CD4-positive, alpha-beta T cell treated with Interleukin-17A for 4 hours (primary cell): ENCODE data around the gene TRAF3IP1.
A peak's percentile ranks its signal among the peaks of the same experiment; 100 is the strongest.
"Not testable (repeated sequence)": the region's sequence is repeated elsewhere in the genome, so short reads cannot be mapped to it uniquely, and the experiment has no call there.

Source experiments
- DNase-seq: peaks from one replicate; pipeline ENCODE4 v3.0.0-alpha.2; 2020; ENCODE audit warnings: mixed read lengths

The TRAF3IP1 gene

DNA sequence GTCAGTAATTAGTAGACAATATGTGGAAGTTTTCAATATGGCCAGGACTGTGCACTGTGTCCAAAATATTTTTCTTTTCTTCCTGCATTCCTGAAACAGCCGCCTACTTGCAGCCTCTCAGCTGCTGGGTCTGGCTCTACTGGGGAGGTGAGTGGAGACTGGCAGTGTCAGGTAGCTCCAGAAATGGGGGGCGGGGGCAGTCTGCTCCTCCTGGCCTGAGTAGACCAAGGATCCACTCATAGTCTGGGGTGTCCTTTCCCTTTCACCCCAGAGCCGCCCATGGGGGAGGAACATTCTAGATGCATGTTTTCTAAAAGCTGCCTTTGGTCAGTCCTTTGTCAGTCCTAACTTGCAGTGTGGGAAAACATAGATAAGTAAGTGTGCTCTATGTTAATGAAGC lies 23.7 kb downstream of the TRAF3IP1 start:
- no peak for DNase-seq

- no peak for DNase-seq
Measured at GRCh38 chr2:238344517-238344916, 24.2 kb downstream of the TRAF3IP1 start.

GRCh38 chr2:238345297-238345968 lies 25.1 kb downstream of the TRAF3IP1 start:
- DNase-seq, result no peak

DNA sequence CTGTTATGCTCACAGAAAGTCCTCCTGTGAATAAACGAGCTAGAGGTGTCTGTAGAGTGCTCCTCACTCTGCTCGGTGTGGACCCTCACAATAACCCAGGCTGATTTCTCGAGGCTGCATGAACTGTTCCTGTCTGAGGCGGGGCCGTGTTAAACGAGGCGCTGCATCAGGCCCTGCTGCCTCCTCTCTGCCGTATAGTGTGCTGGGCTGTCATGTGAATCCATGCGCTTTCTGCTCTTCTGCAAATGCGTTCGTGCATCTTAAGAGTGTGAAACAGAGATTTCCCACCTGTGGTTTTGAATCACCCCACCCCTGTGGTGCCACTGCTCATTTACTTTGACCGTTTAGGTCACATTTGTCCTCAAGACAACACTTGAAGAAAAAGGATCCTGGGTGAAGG lies 26.2 kb downstream of the TRAF3IP1 start:
- DNase-seq, result no peak

DNA sequence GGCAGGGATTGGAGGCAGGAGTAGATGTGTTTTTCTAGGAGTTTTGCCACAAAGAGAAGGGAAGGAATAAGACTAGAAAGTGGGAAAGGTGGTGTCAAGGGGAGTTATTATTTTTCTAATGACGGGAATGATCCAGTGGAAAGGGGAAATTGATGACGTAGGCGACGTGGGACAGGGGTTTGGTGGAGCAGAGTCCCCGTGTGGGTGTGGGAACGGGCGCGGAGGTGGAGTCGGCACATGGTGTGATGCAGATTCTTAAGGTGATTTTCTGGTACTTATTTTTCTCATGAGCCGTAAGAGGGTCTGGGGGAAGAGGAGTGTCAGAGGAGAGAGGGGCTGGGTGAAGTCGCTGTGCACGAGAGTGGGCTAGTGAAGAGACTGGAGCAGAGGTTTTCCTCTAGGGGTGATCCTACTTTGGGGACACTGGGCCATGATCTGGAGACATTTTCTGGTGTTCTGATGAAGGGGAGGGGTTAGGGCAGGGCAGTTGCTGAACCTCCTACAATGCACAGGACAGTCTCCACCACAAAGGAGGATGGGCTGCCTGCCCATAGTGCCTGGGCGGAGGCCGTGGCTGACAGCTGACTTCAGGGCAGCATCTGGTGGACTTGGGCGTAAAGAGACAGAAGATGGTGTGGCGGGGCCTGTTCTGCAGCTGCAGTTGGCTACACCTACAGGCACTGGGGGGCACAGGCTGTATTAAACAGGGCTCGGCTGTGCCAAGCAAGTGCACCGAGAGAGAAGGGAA lies 30.0 kb downstream of the TRAF3IP1 start:
- no peak for DNase-seq

GRCh38 chr2:238351315-238351714 lies 31.0 kb downstream of the TRAF3IP1 start:
- DNase-seq, result no peak

- DNase-seq, result no peak
Measured at GRCh38 chr2:238352361-238352760, 32.0 kb downstream of the TRAF3IP1 start.

DNA sequence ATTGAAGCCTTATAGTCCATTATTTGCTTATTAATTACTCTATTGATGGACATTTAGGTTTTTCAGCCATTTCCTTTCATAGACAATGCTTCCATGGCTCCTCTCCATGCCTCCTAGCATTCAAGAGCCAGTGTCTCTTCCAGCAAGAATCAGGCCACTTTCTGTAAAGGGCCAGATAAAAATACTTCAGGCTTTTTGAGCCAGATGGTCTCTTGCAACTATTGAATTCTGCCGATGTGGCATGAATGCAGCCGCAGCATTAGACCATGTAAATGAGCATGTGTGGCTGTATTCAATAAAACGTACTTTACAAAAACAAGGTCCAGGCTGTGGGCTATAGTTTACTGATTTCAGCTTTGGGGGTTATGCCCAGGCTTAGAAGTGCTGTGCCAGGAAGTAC lies 38.5 kb downstream of the TRAF3IP1 start:
- DNase-seq, result no peak

GRCh38 chr2:238359403-238359802 lies 39.1 kb downstream of the TRAF3IP1 start:
- no peak for DNase-seq

DNA sequence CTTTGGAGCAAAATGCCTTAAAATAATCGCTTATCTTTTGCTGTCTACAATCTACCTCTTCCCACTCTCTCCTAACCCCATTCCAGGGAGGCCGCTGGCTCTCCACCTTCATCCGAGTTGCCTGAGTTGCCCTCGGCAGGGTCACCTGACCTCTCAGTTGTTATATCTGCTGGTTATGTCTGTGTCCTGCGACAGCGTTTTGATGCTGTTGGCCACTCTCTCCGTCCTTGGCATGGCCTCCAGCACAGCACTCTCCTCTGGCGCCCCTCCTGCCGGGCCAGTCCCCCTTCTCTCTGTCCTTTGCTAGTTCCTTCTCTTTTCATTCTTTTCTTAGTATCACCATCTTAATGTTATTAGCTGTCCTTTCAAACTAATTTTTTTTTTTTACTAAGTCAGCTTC lies 41.6 kb downstream of the TRAF3IP1 start:
- DNase-seq, result no peak

DNA sequence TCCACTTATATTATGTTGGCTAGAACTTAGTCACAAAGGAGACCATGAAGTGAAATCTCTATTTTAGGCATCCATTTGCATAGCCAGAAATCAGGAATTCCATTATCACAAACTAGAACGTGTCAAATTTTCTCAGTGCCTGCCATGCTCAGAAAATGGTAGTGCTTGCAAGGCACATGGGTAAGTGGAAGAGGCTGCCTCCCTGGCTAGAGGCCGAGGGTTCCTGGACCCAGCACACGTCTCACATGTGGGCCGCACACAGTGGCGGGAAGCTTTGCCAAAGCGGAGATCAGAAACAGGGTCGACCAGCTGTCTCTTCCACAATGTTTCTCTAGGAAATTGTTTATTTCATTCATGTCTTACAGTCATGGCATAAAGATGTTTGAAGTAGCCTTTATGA lies 42.3 kb downstream of the TRAF3IP1 start:
- no peak for DNase-seq

GRCh38 chr2:238369591-238370040 lies 49.3 kb downstream of the TRAF3IP1 start:
- DNase-seq, result no peak

- no peak for DNase-seq
Measured at GRCh38 chr2:238370094-238370822, 49.9 kb downstream of the TRAF3IP1 start.

DNA sequence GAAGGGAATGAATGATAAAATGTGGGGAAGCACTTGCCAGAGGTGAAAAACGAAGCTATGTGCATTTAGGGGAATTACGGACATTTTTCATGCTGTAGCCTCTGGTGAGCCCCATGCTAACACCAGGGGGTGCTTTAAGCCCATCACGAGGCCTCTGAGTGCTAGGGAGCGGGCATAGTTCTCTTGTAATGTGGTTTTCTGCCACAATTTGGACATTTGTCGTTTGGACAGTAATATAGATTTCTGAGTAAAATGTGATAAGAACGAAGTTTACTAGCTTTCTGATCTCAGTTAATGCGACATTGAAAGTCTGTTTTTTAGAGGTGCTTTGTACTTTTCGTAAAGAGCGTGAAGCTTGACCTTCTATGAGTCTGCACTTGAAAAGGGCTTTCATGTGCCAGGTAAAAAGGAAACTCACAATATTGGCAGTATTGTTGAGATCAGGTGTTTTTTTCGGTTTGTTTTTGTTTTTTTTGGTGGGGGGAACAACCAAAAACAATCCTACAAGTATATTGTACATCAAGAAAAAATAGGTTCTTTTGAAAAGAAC lies 50.6 kb downstream of the TRAF3IP1 start:
- peak; percentile 68 for DNase-seq

DNA sequence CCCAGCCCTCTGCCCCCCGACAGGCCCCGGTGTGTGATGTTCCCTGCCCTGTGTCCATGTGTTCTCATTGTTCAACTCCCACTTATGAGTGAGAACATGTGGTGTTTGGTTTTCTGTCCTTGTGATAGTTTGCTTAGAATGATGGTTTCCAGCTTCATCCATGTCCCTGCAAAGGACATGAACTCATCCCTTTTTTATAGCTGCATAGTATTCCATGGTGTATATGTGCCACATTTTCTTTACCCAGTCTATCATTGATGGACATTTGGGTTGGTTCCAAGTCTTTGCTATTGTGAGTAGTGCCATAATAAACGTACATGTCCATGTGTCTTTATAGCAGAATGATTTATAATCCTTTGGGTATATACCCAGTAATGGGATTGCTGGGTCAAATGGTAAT lies 52.0 kb downstream of the TRAF3IP1 start:
- DNase-seq, result not testable (repeated sequence)

DNA sequence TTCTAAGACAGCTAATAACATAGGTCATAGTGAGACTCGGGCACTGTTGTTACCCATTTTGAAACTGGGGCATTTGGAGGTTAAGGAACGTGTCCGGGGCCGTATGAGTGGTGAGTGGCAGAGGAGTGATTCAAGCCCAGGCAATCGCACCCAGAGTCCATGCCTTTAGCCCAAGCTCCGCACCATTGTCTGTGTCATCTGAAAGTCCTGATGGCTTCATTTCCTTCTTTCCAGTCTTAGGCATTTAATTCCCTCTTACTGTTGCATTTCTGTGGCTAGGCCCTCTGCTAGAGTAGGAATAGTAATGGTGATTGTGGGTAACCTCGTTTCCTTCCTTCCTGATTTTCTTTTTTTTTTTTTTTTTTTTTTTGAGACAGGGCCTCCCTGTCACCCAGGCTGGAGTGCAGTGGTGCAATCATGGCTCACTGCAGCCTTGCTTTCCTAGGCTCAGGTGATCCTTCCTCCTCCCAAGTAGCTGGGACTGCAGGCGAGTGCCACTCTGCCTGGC lies 56.6 kb downstream of the TRAF3IP1 start:
- DNase-seq, result peak; percentile 4

GRCh38 chr2:238378230-238379095 lies 58.1 kb downstream of the TRAF3IP1 start:
- no peak for DNase-seq

GRCh38 chr2:238379096-238379810 lies 58.9 kb downstream of the TRAF3IP1 start:
- DNase-seq, result peak; percentile 27

GRCh38 chr2:238380336-238380735 lies 60.0 kb downstream of the TRAF3IP1 start:
- no peak for DNase-seq

GRCh38 chr2:238380785-238381184 lies 60.5 kb downstream of the TRAF3IP1 start:
- DNase-seq, result no peak

DNA sequence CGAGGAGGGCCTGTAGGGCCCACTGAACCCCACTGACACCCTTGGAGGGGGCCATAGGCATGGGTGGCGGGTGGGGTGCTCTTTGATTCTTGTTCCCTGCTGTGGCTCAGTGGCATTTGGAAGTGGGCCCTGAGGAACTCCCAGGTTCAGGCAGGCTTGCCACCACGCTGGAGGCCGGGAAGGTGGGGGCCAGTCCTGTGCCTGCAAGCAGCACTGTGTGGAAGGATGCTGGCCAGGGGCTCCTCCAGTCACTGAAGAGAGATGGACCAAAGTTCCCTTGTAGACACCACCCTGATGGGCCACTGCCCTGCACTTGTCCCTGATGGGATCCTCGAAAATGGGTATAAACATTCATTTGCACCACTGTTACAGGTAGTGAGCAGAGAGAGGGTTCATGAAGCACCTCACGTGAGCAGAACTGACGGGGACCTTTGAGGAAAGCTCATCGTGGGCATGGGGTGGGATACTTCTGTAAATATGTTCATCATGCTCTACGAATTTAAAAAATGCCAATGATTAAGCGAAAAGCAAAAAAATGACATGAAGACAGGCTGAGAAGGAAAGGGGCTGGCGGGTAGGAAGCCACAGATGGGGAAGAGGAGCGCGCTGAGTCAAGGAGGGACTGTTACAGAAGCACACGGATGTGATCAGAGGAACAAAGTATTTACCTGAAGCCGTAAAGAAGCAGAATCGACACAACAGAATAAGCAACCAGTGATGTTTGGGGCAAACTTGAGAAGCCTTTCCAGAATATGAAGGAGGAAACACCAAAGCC lies 61.2 kb downstream of the TRAF3IP1 start:
- DNase-seq, result no peak
